HG03039 (cell line): ENCODE measurements around the gene SCAMP1.

Source experiments
- ATAC-seq: cut with Tn5 transposase; IDR thresholded peaks from one replicate; pipeline ENCODE4 v1.9.1; 2021; ENCODE audit warnings: mild to moderate bottlenecking, moderate library complexity; ENCODE audit not compliant: unreplicated experiment

SCAMP1 gene

GRCh38 chr5:78490709-78491485 is 130.5 kb downstream of the SCAMP1 start:
- ATAC-seq, result no peak

DNA sequence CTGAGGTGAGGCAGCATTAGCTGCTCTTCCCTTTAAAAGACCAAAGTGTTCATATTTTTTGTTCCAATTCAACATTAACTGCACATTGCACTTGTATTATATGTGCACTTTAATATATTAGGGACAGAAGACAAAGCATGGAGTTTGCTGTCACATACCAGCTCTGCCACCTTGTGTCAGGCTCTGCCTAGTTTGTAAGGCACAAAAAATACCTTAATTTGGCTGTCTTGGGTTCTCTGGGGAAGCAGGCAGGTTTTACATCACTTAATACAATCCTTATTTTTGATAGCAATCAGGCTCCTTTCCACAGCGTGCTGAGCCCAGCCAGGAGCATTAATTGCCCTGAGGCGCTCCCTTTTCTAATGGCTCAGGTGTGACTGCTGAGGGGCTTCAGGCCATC is 131.8 kb downstream of the SCAMP1 start:
- ATAC-seq, result no peak

DNA sequence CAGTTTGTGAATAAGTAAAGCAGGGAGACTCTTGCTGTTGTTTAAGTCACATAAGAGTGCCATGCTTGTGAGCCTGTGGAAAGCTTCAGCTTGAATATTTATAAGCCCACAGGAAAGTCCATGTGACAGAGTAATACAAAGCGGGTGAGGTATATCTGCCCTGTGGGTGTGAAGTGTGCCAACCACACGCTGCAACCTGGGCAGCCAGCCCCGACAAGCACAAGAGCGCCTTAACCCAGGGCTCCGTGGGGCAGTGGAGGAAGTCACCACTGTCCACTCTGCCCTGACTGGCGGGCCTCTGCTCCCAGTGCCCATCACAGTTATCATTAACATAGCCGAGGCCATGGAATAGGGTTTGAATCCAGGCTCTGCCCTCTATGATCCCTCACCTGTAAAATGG is 132.2 kb downstream of the SCAMP1 start:
- no peak for ATAC-seq

DNA sequence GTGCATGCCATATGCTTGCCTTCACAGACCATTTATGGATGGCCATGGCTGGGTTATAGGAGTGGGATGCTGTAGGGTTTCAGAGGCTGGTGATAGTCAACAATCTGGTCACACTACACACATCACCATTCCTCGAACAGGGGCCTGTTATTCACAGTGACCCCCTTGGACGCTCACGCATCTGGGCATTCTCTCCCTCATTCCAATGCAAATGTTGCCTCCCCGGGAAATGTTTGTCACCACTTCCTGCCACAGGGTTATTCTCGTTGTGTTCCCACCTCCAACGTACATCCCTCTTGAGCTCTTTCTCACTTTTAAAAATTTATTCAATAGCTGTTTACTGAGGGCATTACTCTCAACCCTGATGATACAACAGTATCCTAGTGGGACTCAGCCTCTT is 135.4 kb downstream of the SCAMP1 start:
- ATAC-seq, result no peak

DNA sequence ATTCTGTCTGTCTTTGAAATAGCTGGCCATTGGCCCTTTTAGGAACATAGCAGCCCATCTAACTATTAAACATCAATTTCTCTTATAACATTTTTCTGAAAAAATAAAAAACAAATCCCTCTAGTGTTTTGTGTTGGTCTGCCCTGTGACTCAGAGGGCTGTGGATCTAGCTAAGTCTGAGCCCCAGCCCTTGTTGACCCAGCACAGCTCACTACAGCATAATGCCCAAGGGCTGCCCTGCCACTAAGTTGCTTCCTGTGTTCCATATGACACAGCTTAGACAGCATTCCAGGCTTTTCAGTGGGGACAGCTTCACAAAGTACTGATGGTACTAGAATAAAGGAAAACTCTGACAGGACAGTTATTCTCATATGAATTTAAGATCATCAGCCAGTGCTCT is 136.0 kb downstream of the SCAMP1 start:
- ATAC-seq, result no peak

DNA sequence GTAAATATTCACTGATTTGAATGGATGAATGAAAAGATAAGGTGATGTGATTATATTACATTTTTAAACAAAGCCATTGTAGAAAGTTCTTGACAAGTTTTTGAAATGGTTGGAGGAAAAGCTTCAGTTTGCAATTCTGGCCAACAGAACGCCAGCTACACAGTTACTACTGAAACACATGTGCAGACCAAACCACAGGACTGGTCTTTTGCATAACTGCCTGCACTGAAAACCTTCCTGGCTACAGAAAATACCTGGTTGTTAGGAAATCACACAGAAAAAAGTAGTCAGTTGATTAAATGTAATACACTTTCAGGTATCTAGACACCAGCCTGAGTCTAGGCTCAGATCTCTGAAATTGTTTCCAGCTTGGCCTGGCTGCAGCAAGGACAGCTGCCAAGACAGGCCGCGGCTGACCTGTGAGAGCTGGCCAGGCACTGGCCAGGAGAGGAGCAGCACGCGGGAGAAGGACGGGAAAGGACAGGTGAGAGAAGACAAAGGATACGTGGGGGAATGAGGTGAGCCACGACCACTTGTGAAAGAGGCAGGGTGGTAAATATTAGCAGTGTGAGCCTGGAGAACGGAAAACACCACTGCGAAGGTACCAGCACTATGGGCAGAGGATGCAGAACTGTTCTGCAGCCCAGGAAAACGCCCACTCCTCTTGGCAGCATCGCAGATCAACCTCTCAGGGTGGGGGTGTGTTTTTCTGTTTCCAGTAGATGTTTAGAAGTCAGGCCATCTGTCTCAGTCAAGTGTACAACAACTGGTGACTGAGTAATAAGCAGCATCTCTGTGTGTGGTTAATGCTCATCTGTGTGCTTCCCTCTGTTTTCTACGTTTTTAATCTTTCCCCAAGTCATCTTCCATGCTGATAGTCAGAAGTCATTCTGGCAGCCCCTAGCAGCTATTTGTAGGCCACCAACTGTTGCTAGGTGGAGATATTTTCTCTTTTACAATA is 137.4 kb downstream of the SCAMP1 start:
- no peak for ATAC-seq

DNA sequence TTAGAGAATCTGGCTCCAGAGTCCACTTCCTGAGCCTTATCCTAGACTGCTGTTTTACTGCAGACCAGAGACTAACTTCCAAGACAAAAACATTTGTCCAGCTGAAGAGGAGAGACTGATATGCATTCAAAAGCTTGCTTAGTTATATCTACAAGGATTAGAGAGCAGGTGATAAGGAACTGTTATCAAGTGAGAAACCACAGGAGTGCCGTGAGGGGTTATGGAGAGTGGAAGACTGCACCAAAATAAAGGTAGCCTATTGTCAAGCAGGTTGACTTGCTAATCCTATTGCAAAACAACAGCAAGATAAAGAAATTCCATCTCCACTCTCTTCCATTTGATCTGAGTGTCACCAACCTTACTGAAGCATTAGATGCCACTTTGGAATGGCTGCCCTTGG is 139.1 kb downstream of the SCAMP1 start:
- no peak for ATAC-seq

DNA sequence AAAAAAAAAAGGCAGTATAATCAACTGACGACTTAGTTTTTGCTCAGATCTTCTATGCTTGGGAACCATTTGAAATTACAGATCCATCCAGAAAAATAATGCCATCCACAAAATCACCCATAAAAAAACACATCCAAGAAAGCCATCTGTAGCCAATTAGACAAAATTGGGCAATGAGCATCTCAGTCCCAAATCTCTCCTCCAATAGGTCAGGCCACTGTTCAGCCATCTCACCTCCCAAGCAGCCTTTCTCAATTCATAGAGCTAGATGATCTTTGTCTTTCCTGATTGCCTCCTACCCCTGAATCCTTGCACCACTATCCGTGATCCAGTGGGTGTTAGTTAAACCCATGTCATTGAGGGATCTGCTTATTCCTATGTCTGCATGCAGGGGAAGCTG is 139.6 kb downstream of the SCAMP1 start:
- no peak for ATAC-seq

- ATAC-seq, result no peak
Measured at GRCh38 chr5:78500871-78501270, 140.5 kb downstream of the SCAMP1 start.

GRCh38 chr5:78501411-78502352 is 141.3 kb downstream of the SCAMP1 start:
- ATAC-seq, result no peak

DNA sequence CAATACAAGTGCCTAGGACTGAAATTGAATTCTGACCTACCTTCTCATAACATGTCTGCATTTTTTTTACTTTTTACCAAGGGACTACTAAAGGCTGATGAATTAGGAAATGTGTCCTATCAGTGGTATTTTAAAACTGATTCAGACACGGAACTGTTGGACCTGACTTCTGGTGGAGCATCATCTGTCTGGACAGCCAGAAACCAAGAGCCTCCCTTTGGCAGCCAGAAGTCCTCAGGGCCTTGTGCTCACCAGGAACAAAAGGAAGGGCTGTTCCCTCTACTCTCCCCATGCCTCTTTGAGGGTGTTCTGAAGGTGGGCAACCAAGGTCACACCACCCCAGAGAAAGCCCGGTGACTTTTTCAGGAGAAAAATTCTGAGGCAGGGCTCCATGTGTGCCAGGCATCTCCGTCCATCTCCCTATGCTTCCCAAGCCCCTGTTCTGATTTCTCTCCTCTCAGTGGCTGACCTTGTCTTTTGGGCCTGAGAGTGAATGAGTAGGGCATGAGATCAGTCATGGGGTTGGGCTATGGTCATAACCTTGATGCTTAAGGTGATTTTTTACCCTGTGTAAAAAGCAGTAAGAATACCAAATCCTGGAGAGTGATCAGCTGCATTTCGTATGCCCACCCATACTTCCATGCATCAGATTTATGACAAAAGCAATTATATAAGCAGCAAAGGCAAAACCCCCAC is 143.7 kb downstream of the SCAMP1 start:
- ATAC-seq, result no peak

DNA sequence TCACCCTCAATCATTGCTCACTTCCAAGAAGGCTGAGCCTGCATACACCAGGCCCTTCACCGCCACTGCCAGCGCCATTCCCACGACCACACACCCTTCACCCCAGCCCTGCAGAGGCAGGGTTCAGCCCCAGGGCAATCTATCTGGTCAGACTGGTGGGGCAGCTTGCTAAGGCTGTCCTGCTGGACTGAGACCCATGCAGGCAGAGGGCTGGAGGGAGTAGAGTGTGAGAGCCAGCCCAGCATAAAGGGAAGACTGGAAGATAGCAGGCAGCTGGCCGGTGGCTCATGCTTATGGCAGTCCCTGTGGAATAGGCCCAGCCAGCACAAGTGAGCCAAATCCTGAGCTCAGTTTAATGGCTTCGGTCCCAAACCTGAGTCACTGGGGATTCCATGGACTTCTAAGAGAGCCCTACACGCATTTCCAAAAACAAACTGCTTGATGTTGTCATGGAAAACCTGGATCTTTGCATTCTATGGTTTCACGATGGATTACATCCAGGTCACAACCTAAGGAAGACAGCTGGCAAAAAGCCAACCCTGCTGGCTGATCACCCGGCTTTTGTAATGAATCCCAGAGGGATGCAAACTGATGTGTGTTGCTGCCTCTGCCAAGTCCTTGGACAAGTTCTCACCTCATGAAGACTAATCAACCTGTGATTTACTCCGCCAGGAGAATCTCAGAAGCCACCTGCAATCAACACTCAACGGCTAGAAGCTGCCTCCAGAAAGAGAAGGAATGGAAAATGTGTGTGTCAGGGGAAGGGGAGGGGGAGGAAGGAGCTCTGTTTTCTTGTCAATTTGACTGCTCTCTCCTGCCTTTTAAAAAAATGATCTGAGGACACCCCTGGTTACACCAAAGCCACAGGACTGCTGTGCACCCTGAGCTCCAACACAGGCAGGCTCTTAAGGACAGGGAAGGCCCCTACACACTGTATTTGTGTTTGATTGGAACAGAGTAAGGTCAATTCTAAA is 144.6 kb downstream of the SCAMP1 start:
- no peak for ATAC-seq

- ATAC-seq, result no peak
Measured at GRCh38 chr5:78505860-78506259, 145.4 kb downstream of the SCAMP1 start.

DNA sequence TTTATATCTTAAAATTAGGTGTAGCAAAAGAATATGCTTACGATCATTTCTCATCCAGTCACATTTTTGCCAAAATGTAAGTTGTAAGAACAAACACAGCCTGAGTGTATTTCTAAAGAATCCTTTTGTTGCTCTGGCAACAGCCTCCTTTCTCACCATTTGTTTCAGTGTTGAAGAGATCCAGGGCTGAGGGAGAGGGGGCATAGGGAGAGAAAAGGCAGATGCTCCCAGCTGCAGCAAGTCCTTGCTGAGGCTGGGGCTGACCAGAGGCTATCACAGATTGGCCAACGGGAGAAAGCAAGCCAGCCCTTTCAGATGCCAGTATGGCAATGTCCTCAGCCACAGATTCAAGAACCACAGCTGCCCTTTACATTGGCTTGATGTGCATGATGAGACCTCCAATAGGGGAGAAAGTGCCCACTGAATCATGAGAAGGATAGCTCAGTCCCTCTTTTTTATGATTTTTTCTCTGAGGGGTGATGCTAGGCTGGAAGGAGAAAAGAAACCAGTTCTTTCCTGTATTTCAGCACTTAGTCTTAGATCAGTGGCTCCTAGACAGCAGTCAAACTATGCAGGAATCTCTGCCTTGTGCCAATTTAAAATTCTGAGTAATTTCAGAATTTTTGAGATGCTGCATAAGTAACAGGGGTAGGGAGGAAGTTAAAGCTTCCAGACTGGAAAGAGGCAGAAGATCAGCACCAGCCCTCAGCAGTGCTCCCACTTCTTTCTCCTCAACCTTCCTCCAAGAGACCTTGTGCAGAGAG is 146.0 kb downstream of the SCAMP1 start:
- ATAC-seq, result no peak

GRCh38 chr5:78507531-78507930 is 147.1 kb downstream of the SCAMP1 start:
- no peak for ATAC-seq

- ATAC-seq, result no peak
Measured at GRCh38 chr5:78508186-78508765, 147.9 kb downstream of the SCAMP1 start.

GRCh38 chr5:78509145-78509865 is 148.9 kb downstream of the SCAMP1 start:
- no peak for ATAC-seq
